HG03565 (cell line): ENCODE results near the gene DES.

Experiments
- ATAC-seq: cut with Tn5 transposase; IDR thresholded peaks from one replicate; pipeline ENCODE4 v1.9.1; 2021; ENCODE audit warnings: mild to moderate bottlenecking, moderate library complexity; ENCODE audit not compliant: unreplicated experiment

DES gene

DNA sequence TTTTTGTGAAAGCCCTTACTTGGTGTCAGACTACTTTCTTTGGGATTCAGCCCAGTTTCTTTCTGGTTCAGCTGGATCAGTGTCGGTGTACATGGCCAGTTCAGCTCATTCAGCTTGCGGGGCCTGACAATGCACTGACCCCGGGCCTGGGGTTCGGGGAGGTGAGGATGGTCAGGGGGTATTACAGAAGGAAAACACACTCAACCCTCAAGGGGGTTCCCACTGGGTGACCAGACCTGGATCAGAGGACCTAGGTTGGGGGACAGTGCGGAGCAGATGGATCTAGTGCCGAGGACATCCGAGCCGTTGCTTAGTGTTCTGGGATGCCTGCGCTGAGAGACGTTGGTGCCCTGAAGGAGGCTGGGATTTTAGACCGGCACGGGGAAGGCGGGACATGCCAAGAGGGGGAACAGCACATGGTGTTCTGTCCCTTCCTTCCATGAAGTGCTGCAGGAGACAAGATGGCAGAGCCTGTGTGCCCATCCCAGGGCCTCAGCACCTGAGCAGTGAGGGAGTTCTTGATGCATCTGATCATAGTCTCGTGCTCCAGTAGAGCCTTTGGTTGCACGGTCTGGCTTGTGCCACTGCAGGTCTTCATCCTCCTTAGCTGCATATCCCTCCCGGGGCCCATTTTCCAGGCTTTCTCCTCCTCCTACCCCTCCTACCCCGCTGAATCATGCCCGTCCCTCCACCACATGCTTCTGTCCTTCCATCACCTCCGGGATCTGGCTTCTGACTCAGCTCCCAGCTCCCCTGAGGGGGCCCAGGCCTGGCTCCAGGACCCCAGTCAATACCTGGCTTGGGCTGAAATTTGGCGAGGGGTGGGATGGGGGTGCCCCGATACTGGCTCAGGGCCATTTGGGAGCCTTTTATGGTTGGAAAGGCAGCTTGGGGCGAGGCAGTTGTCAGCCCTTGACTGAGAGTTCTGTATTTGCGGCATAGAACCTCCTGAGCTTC lies 34.5 kb downstream of the DES start:
- ATAC-seq: no peak

DNA sequence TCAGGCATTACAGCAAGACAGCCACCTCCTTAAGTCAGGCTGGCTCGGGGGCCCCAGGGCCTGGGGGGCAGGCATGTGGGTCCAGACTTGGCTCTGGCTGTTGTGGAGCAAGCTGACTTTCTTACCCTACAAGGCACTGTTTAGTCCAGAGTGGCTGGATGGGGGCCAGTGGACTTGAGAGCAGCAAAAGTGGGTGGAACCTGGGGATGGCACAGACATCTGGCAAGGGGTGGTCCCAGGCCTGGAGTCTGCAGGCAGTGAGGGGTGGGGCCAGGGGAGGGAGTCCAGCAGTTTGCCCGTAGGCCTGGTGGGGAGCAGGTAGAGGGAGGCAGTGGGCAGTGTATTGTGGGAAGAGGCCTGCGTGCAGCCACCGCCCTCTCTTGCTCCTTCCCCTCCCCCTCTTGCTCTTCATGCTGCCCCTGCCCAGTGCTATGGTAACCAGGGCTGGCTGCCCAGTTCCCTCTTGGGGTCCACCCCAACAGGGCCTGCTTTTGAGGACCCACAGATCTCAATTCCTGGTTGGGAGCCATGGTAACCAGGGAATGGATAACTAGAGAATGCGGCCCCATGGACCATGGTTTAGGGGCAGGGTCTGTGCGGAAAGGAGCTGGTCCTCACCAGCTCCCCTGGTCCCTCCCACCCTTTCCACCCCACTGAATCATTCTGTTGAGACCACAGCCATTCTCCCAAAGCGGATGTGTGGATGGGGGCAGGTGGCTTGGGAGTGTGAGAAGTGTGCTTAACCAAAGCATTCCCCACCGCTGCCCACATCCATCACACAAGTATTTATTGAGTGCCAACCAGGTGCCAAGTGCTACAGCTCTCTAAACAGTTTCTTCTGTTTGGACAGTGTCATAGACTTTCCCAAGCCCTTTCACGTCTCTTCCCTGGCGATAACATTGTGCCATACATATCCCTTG lies 35.8 kb downstream of the DES start:
- ATAC-seq: no peak

DNA sequence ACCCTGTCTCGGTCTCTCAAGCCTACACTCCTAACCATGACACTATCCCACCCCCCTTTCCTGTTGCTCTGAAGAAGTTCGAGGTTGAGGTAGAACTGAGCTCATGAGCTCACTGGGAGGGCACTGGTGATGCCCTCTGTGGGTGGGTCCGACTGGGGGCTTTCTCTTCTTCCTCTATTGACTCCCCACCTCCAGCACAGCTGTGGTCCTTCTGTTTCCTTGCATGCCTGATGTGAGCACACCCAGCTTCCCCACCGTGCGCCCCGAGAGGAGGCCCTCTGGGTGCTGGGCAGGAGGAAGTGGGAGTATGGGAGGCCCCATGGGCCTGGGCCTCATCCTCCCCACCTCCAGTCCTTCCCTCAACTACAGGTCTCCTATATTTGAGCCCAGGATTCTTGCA lies 37.4 kb downstream of the DES start:
- no peak for ATAC-seq

DNA sequence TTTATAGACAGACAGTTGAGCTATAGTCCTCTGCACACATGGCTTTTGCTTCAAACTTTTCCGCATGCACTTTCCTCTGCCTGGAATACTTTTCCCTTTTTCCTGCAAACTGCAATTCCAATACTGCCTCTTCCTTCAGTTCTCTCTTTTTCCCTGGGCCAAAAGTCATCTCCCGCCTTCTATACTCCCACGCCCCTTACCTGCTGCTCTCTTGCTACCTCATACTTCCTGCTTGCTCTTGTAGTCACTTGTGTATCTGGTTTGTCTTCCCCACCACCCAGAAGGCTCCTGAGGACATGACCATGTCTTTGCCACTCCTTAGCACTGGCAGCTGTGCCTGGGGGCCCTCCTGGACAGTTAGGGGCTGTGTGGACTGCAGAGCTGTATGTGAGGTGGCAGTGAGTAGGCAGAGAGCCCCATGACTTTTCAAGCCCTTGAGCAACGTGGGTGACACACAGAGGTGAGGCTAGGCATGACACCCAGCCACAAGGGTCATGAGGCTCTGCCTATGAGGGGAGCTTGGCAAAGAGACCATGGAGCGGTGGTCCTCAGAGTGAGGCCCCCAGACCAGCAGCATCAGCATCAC lies 39.7 kb downstream of the DES start:
- no peak for ATAC-seq

DNA sequence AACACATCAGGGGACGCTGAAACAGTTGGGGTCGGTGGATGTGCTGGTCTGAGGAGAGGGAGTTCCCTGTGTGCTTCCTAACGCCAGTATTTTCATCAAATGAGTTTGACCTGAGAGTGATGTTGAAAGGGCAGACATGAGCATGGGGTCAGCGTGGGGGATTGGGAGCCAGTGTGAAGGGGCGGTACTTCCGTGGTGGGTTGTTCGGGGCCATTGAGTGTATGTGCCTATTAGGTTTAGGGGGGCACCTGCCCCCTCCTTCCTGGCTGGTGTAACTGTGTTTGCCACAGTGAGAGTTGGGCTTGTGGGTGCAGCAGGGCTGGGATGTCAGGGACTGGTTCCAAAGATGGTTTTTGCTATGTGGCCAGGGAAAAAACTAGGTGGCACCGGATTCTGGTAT lies 40.8 kb downstream of the DES start:
- ATAC-seq: no peak

DNA sequence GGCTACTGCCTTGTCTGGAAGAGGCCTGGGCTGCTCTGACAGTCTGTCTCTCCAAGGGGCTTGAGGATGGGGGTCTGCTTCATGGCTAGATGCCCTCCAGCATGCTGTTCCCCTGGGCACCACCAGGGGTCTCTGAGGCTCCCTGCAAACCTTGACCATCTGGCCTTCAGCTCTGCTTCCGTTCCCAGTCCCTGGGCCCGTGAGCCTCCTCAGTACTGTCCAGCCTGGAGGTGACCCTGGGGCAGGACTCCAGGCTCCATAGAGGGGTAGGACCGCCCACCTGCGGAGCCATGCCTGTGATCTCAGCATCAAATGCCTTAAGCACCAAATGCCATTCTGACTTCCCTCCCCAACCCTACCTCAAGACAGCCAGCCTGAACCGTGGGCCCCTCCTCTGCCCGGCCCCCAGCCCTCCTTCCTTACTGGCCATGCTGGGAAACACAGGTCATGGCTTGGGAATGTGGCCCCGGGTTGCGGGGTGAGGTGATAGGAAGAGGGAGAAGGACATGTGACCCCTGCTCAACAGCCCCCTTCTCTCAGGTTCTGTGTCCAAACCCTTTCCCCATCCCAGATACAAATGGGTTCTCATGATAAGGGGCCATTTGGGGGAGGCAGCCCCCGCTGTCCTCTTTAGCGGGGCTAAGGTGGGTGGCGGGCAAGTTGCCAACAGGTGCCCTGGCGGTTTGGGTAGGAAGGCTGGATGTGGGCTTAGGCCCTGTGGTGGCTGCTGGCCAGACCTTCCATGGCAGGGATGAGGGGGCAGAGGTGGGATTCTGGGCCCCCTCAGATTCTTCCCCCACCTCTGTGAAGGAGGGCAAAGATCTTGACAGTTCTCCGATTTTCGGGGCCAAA lies 41.5 kb downstream of the DES start:
- ATAC-seq: peak; percentile 78

DNA sequence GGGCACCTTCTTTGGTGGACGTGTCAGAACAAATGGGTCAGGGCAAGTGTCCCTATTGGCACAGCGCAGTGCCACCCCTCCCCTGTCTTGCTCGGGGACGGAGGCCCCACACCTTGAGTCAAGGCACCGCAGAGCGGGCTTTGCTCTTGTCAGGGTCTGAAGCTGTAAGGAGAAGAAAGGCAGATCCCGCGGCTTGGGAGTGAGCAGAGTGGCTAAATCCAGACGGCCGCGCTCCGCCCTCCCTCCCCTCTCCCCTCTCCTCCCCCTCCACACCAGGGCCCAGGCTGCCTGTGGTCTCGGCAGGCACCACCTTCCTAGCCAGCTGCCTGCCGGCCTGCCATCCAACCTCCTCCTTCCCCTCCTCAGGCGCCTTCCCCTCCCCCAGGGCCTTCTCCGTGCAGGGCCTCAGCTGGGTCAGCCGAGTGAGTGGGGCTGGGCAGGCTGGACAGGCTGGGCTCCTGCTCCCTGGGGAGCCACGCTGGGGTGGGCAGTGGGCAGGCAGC lies 42.3 kb downstream of the DES start:
- no peak for ATAC-seq

DNA sequence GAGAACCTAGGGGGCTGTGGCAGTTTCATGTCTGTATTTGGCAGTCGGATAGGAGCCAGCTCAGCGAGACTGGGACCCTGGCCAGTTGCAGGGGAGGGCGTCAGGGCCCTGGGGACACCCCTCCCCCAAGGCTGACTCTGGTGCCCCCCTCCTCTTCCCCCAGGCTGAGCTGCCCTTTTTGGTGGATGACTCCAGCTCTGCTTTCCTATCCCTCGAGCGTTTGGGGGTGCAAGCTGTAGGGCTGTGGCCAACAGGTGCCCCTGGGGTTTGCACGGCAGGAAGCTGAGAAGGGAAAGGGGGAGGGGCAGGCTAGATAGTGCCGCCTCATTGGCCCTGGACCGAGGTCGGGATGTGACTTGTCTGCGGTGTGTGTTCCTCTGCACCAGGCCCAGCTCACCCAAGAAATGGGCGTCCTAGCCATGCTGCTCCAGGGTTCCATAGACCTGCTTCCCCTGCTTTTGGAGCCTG lies 42.9 kb downstream of the DES start:
- ATAC-seq: no peak

DNA sequence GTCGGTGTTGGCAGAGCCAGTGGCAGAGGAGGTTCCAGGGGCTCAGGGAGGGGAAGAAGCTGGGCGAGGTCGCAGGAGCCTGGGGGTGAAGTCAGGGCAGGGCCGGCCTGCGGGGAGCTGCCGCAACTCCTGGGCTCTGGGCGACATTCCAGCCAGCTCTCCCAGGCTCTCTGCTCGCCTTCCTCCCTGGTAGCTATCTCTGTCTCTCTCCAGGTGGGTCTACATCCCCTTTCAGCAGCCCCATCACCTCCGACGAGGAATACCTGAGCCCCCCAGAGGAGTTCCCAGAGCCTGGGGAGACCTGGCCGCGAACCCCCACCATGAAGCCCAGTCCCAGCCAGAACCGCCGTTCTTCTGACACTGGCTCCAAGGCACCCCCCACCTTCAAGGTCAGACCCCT lies 43.5 kb downstream of the DES start:
- no peak for ATAC-seq

DNA sequence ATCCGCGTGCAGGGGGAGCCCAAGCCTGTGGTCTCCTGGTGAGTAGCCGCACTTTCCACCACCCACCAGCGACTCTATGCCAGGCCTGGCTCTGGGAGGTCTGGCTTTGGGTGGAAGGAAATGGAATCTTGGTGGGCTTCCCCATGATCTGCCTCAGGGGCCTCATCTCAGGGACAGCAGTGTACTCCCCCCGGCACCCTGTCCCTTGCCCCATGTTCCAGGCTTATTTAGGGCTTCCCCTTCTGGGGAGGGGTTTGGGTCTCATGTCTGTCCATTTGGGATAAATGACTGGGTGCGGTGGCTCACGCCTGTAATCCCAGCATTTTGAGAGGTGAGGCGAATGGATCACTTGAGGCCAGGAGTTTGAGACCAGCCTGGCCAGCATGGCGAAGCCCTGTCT lies 44.2 kb downstream of the DES start:
- no peak for ATAC-seq

DNA sequence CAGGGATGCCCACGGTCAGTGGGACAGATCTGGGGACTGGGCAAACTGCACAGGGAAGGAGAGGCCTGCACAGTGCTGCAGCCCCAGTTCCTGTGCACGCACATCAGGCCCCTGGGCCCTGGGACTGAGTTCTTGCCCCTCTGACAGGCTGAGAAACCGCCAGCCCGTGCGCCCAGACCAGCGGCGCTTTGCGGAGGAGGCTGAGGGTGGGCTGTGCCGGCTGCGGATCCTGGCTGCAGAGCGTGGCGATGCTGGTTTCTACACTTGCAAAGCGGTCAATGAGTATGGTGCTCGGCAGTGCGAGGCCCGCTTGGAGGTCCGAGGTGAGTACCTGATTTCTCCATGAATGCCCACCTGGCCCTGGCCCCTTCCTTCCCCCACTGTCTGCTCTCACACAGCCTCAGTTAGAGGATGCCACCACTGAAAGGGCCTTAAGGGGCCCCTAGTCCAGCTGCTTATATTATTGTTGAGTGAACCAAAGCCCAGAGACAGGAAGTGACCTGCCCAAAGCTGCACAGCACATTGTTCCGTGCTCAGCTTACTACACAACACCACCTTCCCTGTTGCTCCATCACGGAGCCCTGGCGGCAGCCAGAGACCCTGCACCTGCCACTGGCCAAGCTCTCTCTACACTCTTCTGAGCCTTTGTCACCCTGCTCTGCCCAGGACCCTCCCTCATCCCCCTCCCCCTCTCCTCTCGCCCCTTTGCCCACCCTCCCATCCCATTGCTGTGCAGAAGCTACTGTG lies 46.3 kb downstream of the DES start:
- ATAC-seq: no peak

DNA sequence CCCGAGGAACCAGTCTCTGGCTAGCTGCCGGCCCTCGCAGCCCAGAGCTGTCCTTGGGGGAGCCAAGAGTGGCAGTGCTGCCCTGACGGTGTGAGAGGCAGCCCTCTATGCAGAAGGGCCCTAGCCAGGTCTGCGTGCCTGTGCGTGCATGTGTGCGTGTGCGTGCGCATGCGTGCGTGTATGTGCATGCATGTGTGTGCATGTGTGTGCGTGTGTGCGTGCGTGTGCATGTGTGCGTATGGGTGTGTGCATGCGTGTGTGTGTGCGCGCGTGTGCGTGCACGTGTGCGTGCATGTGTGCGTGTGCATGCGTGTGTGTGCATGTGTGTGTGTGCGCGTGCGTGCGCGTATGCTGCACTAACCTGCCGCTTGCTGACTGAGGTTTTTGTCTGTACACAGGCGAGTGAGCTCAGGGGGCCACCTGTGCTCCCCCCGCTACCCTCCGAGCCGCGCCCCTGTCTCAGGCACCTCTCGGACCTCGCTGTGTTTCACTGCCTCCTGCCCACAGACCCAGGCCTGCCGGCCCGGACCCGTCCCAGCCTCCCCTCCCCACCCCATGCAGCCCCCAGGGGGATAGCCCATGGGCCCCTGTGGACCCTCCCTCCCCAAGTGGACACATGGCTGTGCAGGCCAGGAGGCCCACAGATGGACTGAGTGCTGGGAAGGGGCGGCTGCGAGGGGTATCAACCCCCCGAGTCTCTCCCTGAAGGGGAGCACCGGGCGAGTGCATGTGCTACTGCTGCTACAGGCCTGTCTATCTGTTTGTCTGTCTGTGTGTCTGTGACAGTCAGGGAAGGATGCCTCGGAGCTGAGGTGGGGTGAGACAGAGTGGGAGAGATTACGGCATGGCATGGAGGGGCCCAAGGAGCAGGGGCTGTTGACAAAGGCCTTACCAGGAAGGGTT lies 47.7 kb downstream of the DES start:
- ATAC-seq: no peak

DNA sequence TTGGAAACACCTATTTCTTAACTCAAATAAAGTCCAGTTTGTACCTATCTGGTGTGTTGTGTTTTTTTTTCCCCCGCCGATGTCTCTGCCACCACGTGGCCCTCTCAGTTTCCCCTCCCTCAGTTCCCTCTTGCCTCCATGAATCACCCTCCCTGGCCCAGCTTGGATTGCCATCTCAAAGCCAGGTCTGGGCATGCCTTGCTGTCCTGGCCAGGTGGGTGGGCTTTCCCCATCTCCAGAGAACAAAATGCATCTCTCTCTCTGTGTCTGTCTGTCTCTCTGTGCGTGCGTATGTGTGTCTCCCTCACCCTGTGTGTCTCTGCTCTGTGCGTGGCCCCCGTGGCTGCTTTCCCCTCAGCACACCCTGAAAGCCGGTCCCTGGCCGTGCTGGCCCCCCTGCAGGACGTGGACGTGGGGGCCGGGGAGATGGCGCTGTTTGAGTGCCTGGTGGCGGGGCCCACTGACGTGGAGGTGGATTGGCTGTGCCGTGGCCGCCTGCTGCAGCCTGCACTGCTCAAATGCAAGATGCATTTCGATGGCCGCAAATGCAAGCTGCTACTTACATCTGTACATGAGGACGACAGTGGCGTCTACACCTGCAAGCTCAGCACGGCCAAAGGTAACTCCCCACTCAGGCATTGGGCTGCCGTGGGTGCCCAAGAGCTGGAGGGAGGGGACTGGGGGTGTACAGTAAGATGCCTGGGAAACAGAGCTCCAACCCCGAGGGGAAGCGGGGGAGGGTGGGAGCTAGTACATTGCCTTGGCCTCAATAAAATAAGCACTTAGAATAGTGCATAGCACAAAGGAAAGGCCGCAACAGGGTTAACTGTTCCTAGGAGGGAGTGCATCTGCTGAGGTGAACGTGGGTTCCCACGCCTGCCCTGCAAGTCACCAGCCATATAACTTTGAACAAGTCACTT lies 48.9 kb downstream of the DES start:
- no peak for ATAC-seq

DNA sequence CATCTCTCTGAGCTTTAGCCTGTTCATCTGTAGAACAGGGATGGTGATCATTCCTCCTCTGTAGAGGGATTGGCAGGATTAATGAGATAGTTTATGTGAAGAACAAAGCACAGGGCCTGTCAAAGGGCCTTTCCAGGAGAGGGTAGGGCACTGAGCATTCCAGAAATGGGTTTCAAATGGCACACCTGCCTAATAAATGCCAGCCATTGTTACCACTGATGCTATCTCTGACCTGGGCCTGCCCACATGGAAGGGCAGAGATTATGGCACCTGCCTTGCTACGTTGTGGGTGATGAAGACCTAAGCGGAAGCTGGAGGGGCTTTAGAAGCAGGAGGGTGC lies 49.5 kb downstream of the DES start:
- no peak for ATAC-seq

DNA sequence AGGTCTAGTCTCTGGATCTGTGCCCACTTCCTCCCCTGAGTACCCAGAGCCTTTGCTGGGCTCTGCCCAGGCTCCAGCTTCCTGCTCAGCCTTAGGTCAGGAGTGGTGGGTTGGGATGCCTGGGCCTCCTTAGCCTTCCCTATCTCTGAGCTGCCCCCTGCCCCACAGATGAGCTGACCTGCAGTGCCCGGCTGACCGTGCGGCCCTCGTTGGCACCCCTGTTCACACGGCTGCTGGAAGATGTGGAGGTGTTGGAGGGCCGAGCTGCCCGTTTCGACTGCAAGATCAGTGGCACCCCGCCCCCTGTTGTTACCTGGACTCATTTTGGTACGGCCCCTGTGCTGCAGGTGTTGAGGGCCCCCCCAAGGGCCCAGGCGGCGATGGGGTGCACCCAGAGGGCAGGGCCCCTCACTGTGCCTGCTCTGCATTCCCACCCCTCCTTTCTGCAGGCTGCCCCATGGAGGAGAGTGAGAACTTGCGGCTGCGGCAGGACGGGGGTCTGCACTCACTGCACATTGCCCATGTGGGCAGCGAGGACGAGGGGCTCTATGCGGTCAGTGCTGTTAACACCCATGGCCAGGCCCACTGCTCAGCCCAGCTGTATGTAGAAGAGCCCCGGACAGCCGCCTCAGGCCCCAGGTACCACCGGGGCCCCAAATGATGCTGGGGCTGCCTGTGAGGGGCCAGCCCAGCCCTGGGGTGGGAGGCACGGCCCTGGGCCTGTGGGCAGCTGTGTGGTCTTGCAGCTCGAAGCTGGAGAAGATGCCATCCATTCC lies 50.4 kb downstream of the DES start:
- ATAC-seq: no peak

DNA sequence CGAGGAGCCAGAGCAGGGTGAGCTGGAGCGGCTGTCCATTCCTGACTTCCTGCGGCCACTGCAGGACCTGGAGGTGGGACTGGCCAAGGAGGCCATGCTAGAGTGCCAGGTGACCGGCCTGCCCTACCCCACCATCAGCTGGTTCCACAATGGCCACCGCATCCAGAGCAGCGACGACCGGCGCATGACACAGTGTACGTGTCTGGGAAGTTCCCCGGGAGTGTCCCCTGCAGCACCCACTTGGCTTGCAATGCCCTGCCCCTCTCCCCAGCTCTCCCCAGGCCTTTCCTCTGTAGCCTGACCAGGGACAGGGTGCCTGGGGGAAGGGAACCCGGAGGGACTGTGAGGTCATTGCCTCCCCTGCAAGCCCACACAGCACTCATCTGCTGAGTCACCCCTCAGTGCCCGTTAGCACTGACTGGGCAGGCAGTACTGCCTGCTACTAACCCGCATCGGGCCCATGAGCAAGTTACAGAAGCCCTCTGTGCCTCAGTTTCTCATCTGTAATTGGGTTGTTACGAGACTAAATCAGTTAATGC lies 51.1 kb downstream of the DES start:
- ATAC-seq: no peak

DNA sequence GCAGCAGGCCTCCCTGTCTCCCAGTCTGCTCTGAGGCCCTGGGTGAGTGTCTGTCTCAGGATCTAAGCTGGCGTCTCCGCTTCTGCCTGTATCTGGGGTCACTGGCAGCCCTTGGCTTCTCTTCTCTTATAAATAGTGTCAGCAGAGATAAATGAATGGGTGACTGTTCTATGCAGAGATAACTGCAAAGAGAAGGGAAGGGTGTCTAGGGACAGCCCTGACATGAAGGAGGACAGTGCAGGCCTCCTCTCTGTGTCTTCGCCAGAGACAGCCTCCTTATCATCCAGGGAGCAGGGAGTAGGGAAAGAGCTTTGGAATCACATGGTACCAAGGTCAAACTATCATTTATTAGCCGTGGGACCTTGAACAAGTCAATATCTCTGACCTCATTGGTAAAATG lies 52.3 kb downstream of the DES start:
- no peak for ATAC-seq
